ENCODE data around the gene NHLH2. TPM values are rescaled to one million over a fixed set of nuclear protein-coding genes. Genes with fewer than 3 reads are reported as not detected.

The NHLH2 gene
- polyA plus RNA-seq, 1 of the 3 experiments (the other 2 are of a cell fraction): not detected

GRCh38 chr1:115810609-115811008 lies 30.3 kb downstream of the NHLH2 start (continued):
- TF ChIP-seq MEF2A (IDR thresholded peaks at IDR 0.05; ENCODE audit: borderline replicate concordance, low read depth) (no peak), RAD21 (IDR thresholded peaks at IDR 0.05; ENCODE audit: low read length) (no peak), RCOR1 (IDR thresholded peaks at IDR 0.05; ENCODE audit: low read length) (no peak), GABPA (IDR thresholded peaks at IDR 0.05; ENCODE audit: low read depth) (no peak), MAX (IDR thresholded peaks at IDR 0.05; ENCODE audit: low read depth) (no peak)

DNA sequence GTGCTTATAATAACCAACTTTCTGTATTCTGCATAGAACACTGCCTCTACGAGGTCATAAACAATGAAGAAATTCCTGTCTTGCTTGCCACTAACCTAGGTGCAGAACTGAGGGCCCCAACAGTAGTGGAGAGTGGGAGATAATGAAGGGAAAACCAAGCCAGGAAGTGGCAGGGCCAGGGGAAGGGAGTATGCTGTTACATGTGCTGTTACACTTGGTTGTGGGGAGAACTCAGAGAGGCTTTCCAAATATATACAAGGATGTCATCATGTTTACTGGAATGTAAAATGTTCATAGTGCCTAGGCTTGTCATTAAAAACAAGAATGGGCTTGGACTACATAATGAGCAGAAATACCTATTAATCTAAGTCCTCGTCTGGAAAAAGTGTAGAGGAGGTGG lies 31.1 kb downstream of the NHLH2 start:
- no peaks in the 10 kb centered on the region for H4K20me1 ChIP-seq (ENCODE audit: insufficient read depth)
- ChIA-PET POLR2A (no interaction called here), CTCF (interaction anchor here (1.6 to 4.6 kb wide), 4 partner anchors 172 to 689 kb away, joined by 4 to 66 read pairs (median 19); no protein-coding TSS in a partner anchor)
- no peak overlapping the region for H3K9ac ChIP-seq
- H3K4me2 ChIP-seq: no peak overlapping the region
- peaks cover 0 to 7% of the 10 kb centered on the region in 2 experiments; a peak in 1 of 4 replicates for H3K4me1 ChIP-seq (ENCODE audit: control insufficient read depth in 1 of 2, insufficient read depth in 2 of 2, low read depth in 1 of 2, low read length in 1 of 2)
- no peak overlapping the region for H3K27ac ChIP-seq (ENCODE audit: low read depth in 2 of 2, low read length in 1 of 2)
- H3K4me3 ChIP-seq (ENCODE audit: low read depth in 2 of 2, low read length in 1 of 2): no peak overlapping the region
- H3K79me2 ChIP-seq (ENCODE audit: insufficient read depth): no peaks in the 10 kb centered on the region
- no peaks in the 10 kb centered on the region; the same call in 1 of the 2 replicates for H3K27me3 ChIP-seq (ENCODE audit: insufficient read depth)
- H3K9me3 ChIP-seq: no peaks in the 10 kb centered on the region
- no peaks in the 10 kb centered on the region for H3K36me3 ChIP-seq (replicated peaks in 1 of 2; ENCODE audit: control insufficient read depth in 1 of 2, insufficient read depth in 2 of 2, low read length in 1 of 2)
- H3F3A ChIP-seq (replicated peaks; ENCODE audit: insufficient read depth): no peaks in the 10 kb centered on the region
- TF ChIP-seq RXRA (IDR thresholded peaks at IDR 0.05; ENCODE audit: borderline replicate concordance, low read depth): no peak
- no peak for TF ChIP-seq RCOR1 (IDR thresholded peaks at IDR 0.05; ENCODE audit: low read length)
- no peak for TF ChIP-seq MEF2A (IDR thresholded peaks at IDR 0.05; ENCODE audit: borderline replicate concordance, low read depth)
- TF ChIP-seq FOXJ3 (CRISPR knock-in tag; IDR thresholded peaks at IDR 0.05): no peak
- TF ChIP-seq CHD2 (IDR thresholded peaks at IDR 0.05; ENCODE audit: low read length, partially characterized antibody): no peak
- TF ChIP-seq, protein P1, sequence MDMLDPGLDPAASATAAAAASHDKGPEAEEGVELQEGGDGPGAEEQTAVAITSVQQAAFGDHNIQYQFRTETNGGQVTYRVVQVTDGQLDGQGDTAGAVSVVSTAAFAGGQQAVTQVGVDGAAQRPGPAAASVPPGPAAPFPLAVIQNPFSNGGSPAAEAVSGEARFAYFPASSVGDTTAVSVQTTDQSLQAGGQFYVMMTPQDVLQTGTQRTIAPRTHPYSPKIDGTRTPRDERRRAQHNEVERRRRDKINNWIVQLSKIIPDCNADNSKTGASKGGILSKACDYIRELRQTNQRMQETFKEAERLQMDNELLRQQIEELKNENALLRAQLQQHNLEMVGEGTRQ (IDR thresholded peaks at IDR 0.05; ENCODE audit: borderline replicate concordance, low read depth, low read length): no peak
- TF ChIP-seq, protein P2, sequence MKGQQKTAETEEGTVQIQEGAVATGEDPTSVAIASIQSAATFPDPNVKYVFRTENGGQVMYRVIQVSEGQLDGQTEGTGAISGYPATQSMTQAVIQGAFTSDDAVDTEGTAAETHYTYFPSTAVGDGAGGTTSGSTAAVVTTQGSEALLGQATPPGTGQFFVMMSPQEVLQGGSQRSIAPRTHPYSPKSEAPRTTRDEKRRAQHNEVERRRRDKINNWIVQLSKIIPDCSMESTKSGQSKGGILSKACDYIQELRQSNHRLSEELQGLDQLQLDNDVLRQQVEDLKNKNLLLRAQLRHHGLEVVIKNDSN (IDR thresholded peaks at IDR 0.05; ENCODE audit: borderline replicate concordance, low read depth): no peak
- no peak for TF ChIP-seq TEAD4 (IDR thresholded peaks at IDR 0.05; ENCODE audit: borderline replicate concordance, insufficient read depth)
- no peak for TF ChIP-seq MAX (IDR thresholded peaks at IDR 0.05; ENCODE audit: low read depth)
- TF ChIP-seq POLR2AphosphoS5 (IDR thresholded peaks at IDR 0.05; ENCODE audit: low read depth, low read length): no peak
- TF ChIP-seq REST (IDR thresholded peaks at IDR 0.05; ENCODE audit: low read depth, low read length): no peak
- no peak for TF ChIP-seq RAD21 (IDR thresholded peaks at IDR 0.05; ENCODE audit: low read length)
- 15% methylated on average over 2 of the region's 2 CpGs for WGBS (ENCODE audit: low lambda C conversion rate)
- no peak for DNase-seq
- no peak overlapping the region for H2AFZ ChIP-seq (ENCODE audit: low read depth)
- H3K9me2 ChIP-seq: no peaks in the 10 kb centered on the region
